ENCODE data around the gene EFCC1.
"Not testable (repeated sequence)": the region's sequence is repeated elsewhere in the genome, so short reads cannot be mapped to it uniquely, and the experiment has no call there.

Gene EFCC1

DNA sequence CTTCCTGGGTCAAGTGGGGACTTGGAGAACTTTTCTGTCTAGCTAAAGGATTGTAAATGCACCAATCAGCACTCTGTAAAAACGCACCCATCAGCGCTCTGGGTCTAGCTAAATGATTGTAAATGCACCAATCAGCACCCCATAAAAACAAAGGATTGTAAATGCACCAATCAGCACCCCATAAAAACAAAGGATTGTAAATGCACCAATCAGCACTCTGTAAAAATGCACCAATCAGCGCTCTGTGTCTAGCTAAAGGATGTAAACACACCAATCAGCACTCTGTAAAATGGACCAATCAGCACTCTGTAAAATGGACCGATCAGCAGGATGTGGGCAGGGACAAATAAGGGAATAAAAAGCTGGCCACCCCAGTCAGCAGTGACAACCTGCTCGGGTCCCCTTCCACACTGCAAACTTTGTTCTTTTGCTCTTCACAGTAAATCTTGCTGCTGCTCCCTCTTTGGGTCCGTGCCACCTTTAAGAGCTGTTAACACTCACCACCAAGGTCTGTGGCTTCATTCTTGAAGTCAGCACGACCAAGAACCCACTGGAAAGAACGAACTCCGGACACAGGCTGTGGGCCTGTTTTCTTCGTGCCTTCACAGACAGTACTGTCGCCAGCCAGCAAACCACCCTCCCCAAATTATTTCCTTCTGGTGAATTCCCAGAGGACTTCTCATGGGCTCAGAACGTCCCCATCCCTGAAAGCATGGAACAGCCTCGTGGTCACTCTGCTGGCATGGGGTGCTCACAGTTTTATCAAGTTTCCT is 68.4 kb downstream of the EFCC1 start:
- DNase-seq (ENCODE audit: low read depth in 2 of 2, low spot score in 1 of 2) = not testable (repeated sequence)

DNA sequence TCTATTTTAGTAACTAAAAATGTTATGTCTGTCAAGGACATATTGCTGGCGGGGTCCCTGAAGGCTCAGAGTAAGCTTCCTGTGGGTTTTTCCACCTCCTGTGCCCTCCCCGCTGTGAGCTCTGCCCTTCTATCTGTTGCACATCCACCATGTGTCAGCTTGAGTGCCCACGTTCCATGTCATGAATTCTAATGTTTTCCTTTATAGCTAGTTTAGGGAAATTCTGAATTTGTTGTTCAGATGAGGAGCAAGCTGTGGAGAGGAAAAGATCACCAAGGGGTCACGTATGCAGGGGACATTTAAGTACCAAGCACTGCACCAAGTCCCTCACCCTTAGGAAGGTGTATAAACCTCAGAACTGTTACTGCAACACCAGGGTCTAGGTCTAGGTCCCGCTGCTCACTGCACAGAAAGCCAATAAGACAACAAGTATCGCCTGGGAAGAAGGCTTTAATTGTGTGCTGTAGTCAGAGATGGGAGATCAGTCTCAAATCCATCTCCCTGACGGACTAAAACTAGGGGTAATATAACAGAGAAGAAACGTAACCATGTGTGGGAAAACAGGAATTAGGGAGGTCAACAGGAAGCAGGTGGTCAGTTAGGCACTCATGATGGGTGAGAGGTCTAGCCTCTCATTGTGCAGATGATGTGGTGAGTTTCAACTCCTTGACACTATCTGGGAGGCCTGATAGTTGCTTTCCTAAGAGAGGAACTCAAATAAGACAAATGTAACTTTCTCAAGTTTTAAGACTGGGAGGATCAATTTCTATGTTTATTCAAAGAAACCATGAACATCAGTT is 69.2 kb downstream of the EFCC1 start:
- no peak for DNase-seq (ENCODE audit: low read depth in 2 of 2, low spot score in 1 of 2)

DNA sequence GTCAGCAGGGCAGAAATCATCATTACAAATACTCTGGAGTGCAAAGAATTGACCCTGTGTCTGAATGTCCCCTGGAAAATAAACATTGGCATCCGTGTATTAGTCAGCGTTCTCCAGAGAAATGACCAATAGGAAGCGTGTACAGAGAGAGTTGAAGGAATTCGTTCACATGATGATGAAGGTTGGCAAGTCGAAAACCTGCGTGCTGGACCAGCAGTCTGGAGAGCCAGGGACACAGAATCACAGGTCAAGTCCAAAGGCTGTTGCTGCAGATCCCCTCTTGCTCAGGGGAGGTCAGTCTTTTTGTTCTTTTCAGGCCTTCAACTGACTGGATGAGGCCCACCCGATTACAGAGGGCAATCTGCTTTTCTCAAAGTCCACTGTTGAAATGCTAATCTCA is 76.1 kb downstream of the EFCC1 start:
- DNase-seq (ENCODE audit: low read depth in 2 of 2, low spot score in 1 of 2) = no peak

DNA sequence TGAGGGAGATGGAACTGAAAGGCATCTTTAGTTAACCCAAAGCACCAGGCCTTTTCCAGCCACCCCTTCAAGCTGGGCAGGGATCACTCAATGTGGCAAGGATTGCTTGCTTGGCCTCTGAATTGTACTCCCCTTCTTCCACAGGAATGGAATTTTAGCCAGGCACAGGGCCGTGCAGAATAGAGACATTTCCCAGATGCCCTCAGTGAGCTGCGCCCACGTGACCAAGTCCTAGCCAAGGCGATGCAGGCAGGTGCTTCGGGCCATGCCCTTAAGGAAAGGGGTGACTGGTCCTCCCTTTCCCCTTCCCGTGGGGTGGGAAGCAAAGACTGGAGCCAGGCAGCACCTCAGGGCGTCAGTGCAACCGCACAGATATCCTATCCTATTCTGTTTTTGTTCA is 77.4 kb downstream of the EFCC1 start:
- no peak for DNase-seq (ENCODE audit: low read depth in 2 of 2, low spot score in 1 of 2)

DNA sequence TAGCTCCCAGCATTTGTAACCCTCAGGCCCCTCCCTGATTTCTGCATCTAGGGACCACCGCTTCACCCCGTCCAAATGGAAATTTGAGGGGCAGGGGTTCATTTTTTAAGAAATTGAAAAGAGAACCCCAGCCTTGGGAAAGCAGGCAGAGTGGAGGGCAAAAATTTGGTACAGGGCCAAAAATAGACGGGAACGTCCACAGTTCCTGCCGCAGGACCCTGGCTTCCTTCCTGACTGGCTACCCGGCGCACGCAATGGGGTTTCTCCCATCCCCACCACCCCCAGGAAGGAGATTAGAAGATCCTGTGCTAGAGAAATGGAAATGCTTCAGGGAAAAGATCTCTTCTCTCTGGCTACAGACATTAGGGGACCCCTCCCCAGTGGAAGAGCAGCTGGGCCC is 80.4 kb downstream of the EFCC1 start:
- no peak for DNase-seq (ENCODE audit: low read depth in 2 of 2, low spot score in 1 of 2)

DNA sequence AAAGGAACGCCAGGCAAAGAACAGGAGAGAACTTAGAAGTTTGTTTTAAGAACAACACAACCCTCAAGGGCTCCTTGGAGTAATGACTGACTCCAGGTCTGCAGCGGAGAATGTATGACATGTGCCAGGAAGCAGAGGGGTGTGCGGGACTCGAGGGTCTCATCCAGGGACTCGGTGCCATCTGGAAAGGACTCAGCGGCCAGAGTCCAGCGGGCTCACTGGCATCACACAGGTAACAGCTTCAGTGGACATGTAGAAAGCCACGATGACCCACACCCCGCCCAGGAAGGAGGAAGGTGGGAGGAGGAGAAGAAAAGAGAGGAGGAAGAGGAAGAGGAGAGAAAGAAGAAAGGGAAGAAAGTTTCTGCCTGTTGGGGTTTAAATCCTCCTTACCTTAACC is 80.9 kb downstream of the EFCC1 start:
- DNase-seq (ENCODE audit: low read depth in 2 of 2, low spot score in 1 of 2) = no peak

DNA sequence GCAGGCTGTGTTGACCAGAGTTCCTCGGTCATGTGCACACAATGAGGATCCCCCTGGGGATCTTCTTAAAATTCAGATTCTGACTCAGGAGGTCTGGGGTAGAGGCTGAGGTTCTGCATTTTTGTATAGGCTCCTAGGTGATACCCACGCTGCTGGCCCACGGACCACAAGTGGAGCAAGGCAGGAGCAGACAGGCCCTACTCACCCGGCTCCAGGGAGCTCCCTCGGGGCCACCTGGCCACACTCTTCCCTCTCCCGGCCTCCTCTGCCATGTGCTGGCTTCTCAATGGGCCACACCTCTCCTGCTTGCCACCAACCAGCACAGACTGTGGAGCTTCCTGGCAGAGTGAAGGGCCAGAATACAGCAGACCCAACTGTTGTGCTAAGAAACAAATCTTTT is 83.4 kb downstream of the EFCC1 start:
- no peak for DNase-seq (ENCODE audit: low read depth in 2 of 2, low spot score in 1 of 2)

DNA sequence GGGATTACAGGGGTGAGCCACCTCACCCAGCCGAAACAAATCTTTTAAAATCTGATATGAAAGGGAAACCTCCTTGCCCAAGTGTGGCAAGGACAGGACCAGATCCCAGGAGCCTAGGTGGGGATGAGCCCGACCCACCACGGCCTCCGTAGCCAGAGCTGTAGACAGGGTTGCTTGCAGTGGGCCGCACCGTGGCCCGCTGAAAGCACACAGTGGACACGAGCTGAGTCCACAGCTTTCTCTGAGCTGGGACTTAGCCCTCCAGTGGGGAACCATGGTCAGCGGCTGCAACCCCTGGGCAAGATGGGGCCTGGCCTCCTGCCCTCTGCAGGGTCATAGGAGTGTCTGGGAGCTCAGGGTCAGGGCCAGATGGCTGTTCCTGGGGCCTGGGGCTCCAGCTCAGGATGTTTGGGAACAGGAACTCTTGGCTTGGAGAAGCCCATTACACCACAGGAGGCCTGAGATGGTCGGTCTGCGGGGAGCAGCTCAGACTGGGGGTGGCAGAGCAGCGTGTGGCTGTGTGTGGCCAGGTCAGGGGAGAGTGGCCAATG is 84.1 kb downstream of the EFCC1 start:
- no peak for DNase-seq (ENCODE audit: low read depth in 2 of 2, low spot score in 1 of 2)

DNA sequence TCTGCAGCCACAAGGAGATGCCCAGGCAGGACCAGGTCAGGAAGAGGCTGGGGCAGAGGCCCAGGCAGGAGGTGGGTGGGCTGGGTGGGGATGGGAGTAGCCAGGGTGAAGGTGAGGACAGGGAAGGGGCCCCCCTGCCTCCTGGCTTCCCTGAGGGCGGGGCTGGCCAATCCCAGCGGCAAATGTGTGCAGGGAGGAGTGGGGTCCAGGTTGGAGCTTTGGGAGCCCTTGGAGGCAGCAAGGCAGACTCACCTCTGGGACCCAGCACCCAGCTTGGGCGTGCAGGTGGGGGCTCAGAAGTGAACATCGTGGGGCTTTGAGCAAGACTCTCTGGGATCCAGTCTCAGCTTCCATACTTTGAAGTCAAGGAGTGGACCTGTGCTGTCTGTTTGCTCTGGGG is 84.7 kb downstream of the EFCC1 start:
- no peak for DNase-seq (ENCODE audit: low read depth in 2 of 2, low spot score in 1 of 2)

DNA sequence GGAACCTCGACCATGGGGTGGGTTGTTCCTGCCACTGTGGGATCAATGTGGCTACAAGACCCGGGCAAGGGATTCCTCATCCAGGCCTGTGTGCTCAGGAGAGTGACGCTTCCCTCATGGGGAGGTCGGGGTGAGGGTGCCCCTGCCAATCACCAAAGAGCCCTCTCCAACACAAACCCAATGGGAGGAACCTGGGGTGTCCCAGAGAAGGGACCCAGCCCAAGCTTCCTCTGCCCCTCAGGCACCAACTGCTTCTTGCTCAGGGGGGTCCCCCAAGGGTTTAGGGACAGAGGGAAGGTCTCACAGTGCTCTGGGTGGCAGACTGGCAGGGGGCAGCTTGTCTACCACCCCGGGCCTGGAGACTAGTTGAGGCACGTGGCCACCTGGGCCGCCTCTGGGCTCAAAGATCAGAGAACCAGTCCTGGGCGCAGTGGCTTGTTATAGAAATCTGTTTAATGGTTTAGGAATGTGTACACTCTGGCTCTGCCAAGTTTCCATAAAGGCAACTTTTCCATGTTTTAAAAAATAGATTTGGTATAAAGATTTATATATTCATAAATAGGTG is 86.1 kb downstream of the EFCC1 start:
- DNase-seq (ENCODE audit: low read depth in 2 of 2, low spot score in 1 of 2) = no peak

DNA sequence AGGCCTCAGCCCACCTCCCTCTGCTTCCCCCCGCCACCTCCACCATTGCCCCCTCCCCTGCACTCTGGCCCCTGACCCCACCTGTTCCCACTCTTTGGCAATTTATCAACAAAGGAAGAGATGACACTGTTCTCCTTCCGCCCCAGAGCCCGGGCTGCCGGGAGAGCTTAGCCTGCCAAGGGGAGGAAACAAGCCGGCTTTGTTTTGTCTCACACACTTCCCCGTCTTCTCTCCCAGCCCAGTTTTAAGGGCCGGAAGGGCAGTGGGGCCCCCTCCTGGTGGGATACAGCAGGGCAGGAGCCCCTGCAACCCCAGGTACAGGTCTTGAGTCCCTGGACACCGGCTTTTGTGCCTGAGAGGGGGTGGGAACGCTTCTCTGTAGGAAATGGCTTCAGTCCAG is 86.8 kb downstream of the EFCC1 start:
- DNase-seq (ENCODE audit: low read depth in 2 of 2, low spot score in 1 of 2) = not testable (repeated sequence)

DNA sequence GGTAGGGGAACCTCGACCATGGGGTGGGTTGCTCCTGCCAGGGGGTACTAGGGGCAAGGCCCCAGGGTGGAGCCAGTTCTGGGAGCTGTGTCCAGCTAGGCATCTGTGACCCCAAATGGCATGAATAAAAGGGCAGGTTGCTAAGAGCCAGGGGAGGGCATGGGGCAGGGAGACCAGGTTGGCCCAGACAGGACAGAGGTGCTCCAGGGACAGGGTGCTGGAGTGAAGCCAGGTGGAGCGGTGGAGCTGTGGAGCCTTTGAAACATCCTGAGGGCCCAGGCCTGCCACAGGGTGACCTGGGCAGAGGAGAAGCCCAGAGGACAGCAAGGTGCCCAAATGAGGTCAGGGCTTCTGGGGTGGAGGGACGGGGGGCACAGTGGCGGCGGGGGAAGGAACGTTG is 87.2 kb downstream of the EFCC1 start:
- not testable (repeated sequence) for DNase-seq (ENCODE audit: low read depth in 2 of 2, low spot score in 1 of 2)
